Hepatocyte (in vitro differentiated cells): ENCODE data around the gene UNC5A. TPM values are rescaled to one million over a fixed set of nuclear protein-coding genes. Genes with fewer than 3 reads are reported as not detected.

Experiments
- DNase-seq: peaks from one replicate; pipeline ENCODE4 v3.0.0-alpha.2; 2016; ENCODE audit warnings: low spot score
- H2AFZ ChIP-seq: fragments of 200-600 bp; sonication (generic); 2 replicates; pipeline ENCODE4 v1.6.0; 2016; ENCODE audit warnings: antibody characterized with exemption, mild to moderate bottlenecking
- H3K27ac ChIP-seq: fragments of 200-600 bp; sonication (generic); 2 replicates; pipeline ENCODE4 v1.5.1; 2016; ENCODE audit warnings: mild to moderate bottlenecking
- H3K27me3 ChIP-seq: fragments of 200-600 bp; sonication (generic); 2 replicates; pipeline ENCODE4 v1.6.1; 2016
- H3K36me3 ChIP-seq: fragments of 200-600 bp; sonication (generic); replicated peaks from 2 replicates; pipeline ENCODE4 v1.5.1; 2016; ENCODE audit warnings: low read depth; ENCODE audit not compliant: insufficient read depth
- H3K4me1 ChIP-seq: fragments of 200-600 bp; sonication (generic); 2 replicates; pipeline ENCODE4 v1.5.1; 2016; ENCODE audit warnings: mild to moderate bottlenecking, moderate library complexity; ENCODE audit not compliant: insufficient read depth
- H3K4me2 ChIP-seq: fragments of 200-600 bp; sonication (generic); 2 replicates; pipeline ENCODE4 v1.6.0; 2016
- H3K4me3 ChIP-seq: fragments of 200-600 bp; sonication (generic); 2 replicates; pipeline ENCODE4 v1.5.1; 2016; ENCODE audit warnings: mild to moderate bottlenecking
- H3K79me2 ChIP-seq: fragments of 200-600 bp; sonication (generic); 2 replicates; pipeline ENCODE4 v1.6.0; 2017; ENCODE audit warnings: mild to moderate bottlenecking
- H3K9me2 ChIP-seq: fragments of 200-600 bp; sonication (generic); replicated peaks from 2 replicates; pipeline ENCODE4 v1.6.0; 2017; ENCODE audit warnings: mild to moderate bottlenecking; ENCODE audit not compliant: insufficient read depth
- H3K9me3 ChIP-seq: fragments of 200-600 bp; sonication (generic); 2 replicates; pipeline ENCODE4 v1.5.1; 2016; ENCODE audit warnings: low read depth, mild to moderate bottlenecking
- H4K20me1 ChIP-seq: fragments of 200-600 bp; sonication (generic); 2 replicates; pipeline ENCODE4 v1.6.0; 2016; ENCODE audit warnings: mild to moderate bottlenecking; ENCODE audit not compliant: insufficient read depth, poor library complexity, severe bottlenecking
- EZH2 ChIP-seq: fragments of 200-600 bp; sonication (generic); IDR thresholded peaks from 2 replicates; pipeline ENCODE4 v1.6.1; 2016; ENCODE audit warnings: antibody characterized with exemption, mild to moderate bottlenecking, borderline replicate concordance
- EZH2phosphoT487 ChIP-seq: fragments of 200-600 bp; sonication (generic); IDR thresholded peaks from one replicate; pipeline ENCODE4 v1.6.1; 2018; ENCODE audit warnings: antibody characterized with exemption, mild to moderate bottlenecking, low read depth, moderate library complexity; ENCODE audit not compliant: unreplicated experiment, severe bottlenecking
- WGBS: methylation state at CpG from one replicate; pipeline ENCODE4 v1.1.6; 2016; ENCODE audit warnings: low lambda C conversion rate; ENCODE audit errors: missing lambda C conversion rate; 5-methylcytosine and 5-hydroxymethylcytosine counted together
- polyA plus RNA-seq: library from polyadenylated mRNA; unstranded; fragments of >200 nt; fragmentation: Nextera tagmentation; extraction: Ambion mirVana; gene quantifications from 2 replicates; pipeline ENCODE4 v1.2.1, GENCODE V29; 2016
- total RNA-seq: library from RNA; depleted of rRNA; stranded (reverse); fragments of >200 nt; gene quantifications from 2 replicates; pipeline ENCODE4 v1.2.3, GENCODE V29; 2014
- TF ChIP-seq, protein P1 (sequence below): fragments of 200-600 bp; sonication (generic); IDR thresholded peaks from 2 replicates; pipeline ENCODE4 v1.5.1; 2016; ENCODE audit warnings: antibody characterized with exemption, mild to moderate bottlenecking; ENCODE audit not compliant: poor library complexity

Gene UNC5A
- total and polyA plus RNA-seq, 2 experiments from 2014 or later: 0.10 to 1.1 TPM

DNA sequence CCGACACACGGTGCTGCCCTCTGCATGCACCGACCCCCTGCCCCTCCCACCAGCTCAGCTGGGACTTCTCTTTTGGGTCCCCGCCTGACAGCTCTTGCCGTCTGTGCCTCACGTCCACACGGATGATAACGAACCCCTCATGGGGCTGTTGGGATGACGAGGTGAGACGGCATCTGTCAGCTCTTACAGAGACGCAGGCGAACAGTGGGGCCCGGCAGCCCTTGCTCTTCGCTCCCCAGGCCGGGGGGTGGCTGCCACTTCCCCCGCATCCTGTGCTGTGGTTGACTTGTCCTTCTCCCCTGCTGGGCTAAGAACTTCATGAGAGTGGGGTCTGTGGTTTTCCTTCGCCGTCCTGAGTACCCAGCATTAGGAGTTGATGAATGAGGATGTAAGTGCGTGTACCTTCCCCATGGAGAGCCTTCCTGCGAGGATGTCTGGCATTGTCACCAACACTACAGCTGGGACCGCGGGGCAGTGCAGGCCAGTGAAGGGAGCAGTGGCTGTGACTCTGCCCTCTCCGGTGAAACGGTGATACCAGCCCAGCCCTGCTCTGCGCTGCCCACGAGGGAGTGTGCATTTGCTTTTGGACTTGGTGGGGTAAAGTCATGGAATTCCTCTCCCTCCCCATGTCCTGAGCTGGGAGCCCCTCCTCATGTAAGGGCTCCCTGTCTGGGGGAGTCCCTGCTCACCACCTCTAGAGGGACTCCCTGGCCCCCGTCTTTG is 65.6 kb downstream of the UNC5A start:
- no peaks in the 10 kb centered on the region for H3K4me1 ChIP-seq

DNA sequence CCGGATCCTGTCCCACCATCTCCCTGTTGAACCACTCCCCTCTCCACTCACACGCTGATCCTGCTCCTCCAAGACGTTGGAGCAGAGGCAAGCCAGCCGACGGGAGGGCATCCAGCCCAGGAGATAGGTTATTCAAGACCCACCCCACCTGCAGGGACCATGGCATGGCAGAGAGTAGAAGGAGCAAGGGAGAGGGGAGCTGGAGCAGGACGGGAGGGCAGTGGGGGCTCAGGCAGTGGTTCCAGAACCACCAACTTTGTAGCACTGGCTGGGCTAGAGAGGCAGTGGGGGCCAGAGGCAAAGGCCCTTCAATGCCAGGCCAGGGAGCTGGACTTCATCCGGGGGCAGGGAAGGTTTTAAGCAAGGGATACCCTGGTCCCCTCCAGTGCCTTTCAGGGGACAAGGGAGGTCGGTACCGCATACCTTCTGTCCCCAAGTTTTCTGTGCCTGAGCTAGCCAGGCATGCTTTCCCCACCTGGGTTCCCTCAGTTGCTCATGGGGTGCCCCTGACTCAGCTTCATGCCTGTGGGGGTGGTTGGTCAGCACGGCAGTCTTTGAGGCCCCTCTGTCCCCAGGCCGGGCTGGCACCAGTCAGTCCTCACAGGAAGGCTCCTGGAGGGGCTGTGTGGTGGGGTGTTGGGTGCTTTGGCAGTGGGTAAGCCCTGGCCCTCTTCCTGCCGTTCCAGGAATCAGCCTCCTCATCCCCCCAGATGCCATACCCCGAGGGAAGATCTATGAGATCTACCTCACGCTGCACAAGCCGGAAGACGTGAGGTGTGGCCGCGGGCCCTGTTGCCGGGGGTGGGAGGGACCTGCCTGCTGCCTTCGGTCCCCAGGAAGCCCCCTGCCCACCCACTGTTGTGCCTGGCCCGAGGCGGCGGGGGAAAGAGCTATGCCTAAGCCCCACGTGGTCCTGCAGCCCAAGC is 66.4 kb downstream of the UNC5A start:
- TF ChIP-seq EZH2phosphoT487: no peak
- 80% methylated on average over 20 of the region's 24 CpGs for WGBS
- no peak for DNase-seq
- Histone ChIP-seq H3K4me1 (no peaks in the 10 kb centered on the region), H3K4me3 (no peak overlapping the region), H4K20me1 (no peaks in the 10 kb centered on the region), H3K79me2 (no peaks in the 10 kb centered on the region), H3K36me3 (no peaks in the 10 kb centered on the region), H3K4me2 (no peak overlapping the region), H3K27ac (no peak overlapping the region), H3K9me2 (no peaks in the 10 kb centered on the region), H2AFZ (no peak overlapping the region), H3K27me3 (peaks cover 3% of the 10 kb centered on the region), H3K9me3 (no peaks in the 10 kb centered on the region)

More for the DNA sequence above, 65.6 kb downstream of the UNC5A start:
- WGBS: 72% methylated on average over 27 of the region's 27 CpGs
- no peak overlapping the region for H3K27ac ChIP-seq
- H3K9me2 ChIP-seq: no peaks in the 10 kb centered on the region
- H3K79me2 ChIP-seq: no peaks in the 10 kb centered on the region
- no peaks in the 10 kb centered on the region for H3K9me3 ChIP-seq
- no peak for TF ChIP-seq EZH2
- TF ChIP-seq EZH2phosphoT487: no peak
- TF ChIP-seq, protein P1, sequence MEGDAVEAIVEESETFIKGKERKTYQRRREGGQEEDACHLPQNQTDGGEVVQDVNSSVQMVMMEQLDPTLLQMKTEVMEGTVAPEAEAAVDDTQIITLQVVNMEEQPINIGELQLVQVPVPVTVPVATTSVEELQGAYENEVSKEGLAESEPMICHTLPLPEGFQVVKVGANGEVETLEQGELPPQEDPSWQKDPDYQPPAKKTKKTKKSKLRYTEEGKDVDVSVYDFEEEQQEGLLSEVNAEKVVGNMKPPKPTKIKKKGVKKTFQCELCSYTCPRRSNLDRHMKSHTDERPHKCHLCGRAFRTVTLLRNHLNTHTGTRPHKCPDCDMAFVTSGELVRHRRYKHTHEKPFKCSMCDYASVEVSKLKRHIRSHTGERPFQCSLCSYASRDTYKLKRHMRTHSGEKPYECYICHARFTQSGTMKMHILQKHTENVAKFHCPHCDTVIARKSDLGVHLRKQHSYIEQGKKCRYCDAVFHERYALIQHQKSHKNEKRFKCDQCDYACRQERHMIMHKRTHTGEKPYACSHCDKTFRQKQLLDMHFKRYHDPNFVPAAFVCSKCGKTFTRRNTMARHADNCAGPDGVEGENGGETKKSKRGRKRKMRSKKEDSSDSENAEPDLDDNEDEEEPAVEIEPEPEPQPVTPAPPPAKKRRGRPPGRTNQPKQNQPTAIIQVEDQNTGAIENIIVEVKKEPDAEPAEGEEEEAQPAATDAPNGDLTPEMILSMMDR: no peak
- H3K27me3 ChIP-seq: peaks cover 3% of the 10 kb centered on the region
- no peak overlapping the region for H3K4me2 ChIP-seq
- H3K4me3 ChIP-seq: no peak overlapping the region
- no peak overlapping the region for H2AFZ ChIP-seq
- H3K36me3 ChIP-seq: no peaks in the 10 kb centered on the region
- no peaks in the 10 kb centered on the region for H4K20me1 ChIP-seq
- DNase-seq: no peak

GRCh38 chr5:176877793-176878331 is 67.5 kb downstream of the UNC5A start:
- peaks cover 3% of the 10 kb centered on the region for H3K27me3 ChIP-seq
- WGBS: 92% methylated on average over 20 of the region's 21 CpGs
- H3K9me3 ChIP-seq: no peaks in the 10 kb centered on the region

More at GRCh38 chr5:176877793-176878331, 67.5 kb downstream of the UNC5A start:
- Histone ChIP-seq H3K9me2 (no peaks in the 10 kb centered on the region), H3K4me3 (no peak overlapping the region), H2AFZ (no peak overlapping the region), H4K20me1 (no peaks in the 10 kb centered on the region), H3K79me2 (no peaks in the 10 kb centered on the region), H3K36me3 (no peaks in the 10 kb centered on the region), H3K4me2 (no peak overlapping the region), H3K27ac (no peak overlapping the region), H3K4me1 (no peaks in the 10 kb centered on the region)
- TF ChIP-seq EZH2phosphoT487 (no peak), EZH2 (no peak)
- TF ChIP-seq, protein P1: no peak
- DNase-seq: no peak
